ENCODE results near the gene MIS12. TPM values are rescaled to one million over a fixed set of nuclear protein-coding genes. Genes with fewer than 3 reads are reported as not detected.

MIS12 gene
- total RNA-seq, 1 donor from 2014 or later, result 53.7 TPM

DNA sequence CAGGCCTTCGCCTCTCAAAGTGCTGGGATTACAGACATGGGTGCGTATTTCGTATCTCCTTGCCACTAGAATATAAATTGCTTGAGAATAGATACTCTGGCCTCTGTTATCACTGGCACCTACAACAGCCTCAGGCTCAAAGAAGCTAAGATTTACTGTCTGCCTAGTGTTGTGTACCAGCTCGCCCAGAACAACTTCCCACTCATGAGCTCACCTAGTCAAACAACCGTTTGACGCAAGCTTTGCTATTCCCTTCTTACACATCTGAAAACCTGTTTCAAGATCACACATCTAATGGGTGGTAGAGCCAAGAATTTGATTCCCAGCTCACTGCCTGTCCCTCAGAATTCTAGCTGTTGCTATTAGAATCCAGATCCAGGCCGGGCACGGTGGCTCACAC is 24.4 kb downstream of the MIS12 start:
- Histone ChIP-seq H2AFZ (replicated peaks) (no peak overlapping the region), H3F3A (ENCODE audit: low read depth) (no peaks in the 10 kb centered on the region), H3K27me3 (no peaks in the 10 kb centered on the region), H4K20me1 (ENCODE audit: low read depth) (no peaks in the 10 kb centered on the region), H3K4me2 (no peak overlapping the region), H3K36me3 (no peaks in the 10 kb centered on the region), H3K27ac (no peak overlapping the region), H3K9me3 (ENCODE audit: low read depth) (no peaks in the 10 kb centered on the region), H3K79me2 (ENCODE audit: low read depth) (no peaks in the 10 kb centered on the region), H3K4me1 (peaks cover 14% of the 10 kb centered on the region), H3K4me3 (no peak overlapping the region), H3K9ac (no peak overlapping the region)
- Mint-ChIP-seq H3K4me3 (peak overlapping the region; percentile 10), H3K9me3 (peaks cover 3% of the 10 kb centered on the region), H3K27ac (peak overlapping the region; percentile 73), H3K27me3 (ENCODE audit: insufficient read depth, low read depth) (peaks cover 6% of the 10 kb centered on the region), H3K4me1 (peaks cover 39% of the 10 kb centered on the region), H3K36me3 (no peaks in the 10 kb centered on the region)
- TF ChIP-seq, protein P1, sequence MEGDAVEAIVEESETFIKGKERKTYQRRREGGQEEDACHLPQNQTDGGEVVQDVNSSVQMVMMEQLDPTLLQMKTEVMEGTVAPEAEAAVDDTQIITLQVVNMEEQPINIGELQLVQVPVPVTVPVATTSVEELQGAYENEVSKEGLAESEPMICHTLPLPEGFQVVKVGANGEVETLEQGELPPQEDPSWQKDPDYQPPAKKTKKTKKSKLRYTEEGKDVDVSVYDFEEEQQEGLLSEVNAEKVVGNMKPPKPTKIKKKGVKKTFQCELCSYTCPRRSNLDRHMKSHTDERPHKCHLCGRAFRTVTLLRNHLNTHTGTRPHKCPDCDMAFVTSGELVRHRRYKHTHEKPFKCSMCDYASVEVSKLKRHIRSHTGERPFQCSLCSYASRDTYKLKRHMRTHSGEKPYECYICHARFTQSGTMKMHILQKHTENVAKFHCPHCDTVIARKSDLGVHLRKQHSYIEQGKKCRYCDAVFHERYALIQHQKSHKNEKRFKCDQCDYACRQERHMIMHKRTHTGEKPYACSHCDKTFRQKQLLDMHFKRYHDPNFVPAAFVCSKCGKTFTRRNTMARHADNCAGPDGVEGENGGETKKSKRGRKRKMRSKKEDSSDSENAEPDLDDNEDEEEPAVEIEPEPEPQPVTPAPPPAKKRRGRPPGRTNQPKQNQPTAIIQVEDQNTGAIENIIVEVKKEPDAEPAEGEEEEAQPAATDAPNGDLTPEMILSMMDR (IDR thresholded peaks at IDR 0.05), result no peak
- TF ChIP-seq EZH2 (IDR thresholded peaks at IDR 0.05), result no peak
- TF ChIP-seq EZH2phosphoT487 (IDR thresholded peaks at IDR 0.05), result no peak
- DNase-seq (ENCODE audit: low spot score), result no peak

DNA sequence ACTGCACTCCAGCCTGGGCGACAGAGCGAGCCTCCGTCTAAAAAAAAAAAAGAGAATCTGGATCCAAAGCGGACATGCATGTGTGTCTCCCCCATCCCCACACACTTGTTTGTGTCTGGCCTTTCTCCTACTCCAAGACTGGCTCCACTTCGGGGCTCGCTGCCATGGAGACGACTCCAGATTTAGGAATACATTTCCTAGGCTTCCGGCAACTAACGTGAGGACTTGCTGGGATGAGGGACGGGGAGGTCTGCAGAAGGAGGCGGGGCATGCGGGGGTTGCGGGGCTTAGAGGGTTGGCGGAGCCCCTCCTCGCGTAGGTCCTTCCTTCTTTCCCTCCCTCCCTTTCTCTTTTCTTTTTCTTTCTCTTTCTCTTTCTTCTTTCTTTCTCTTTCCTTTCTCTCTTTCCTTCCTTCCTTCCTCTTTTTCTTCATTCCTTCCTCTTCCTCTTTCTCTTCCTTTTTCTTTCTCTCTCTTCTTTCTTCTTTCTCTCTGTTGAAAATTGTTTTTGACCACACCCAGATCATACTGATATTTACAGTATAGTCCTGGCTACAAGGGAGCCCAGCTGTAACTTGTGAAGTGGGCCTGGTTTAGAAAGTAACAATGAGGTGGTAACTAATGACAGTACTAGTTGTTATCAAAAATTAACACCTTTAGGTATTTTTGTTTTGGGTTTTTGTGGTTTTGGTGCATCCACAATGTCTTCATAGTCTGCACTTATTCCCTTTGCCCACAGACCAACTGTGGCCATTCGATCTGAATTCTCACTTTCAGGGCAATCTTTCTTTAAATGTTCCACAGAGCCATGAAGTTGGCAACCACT is 25.2 kb downstream of the MIS12 start:
- Mint-ChIP-seq H3K27ac (no peak overlapping the region), H3K4me3 (no peak overlapping the region), H3K9me3 (peaks cover 3% of the 10 kb centered on the region), H3K36me3 (no peaks in the 10 kb centered on the region), H3K4me1 (peaks cover 36% of the 10 kb centered on the region), H3K27me3 (ENCODE audit: insufficient read depth, low read depth) (peaks cover 6% of the 10 kb centered on the region)
- Histone ChIP-seq H2AFZ (replicated peaks) (no peak overlapping the region), H3K27ac (no peak overlapping the region), H3F3A (ENCODE audit: low read depth) (no peaks in the 10 kb centered on the region), H3K9ac (no peak overlapping the region), H3K9me3 (ENCODE audit: low read depth) (no peaks in the 10 kb centered on the region), H3K4me1 (peaks cover 14% of the 10 kb centered on the region), H3K4me3 (no peak overlapping the region), H3K27me3 (no peaks in the 10 kb centered on the region), H3K4me2 (no peak overlapping the region), H4K20me1 (ENCODE audit: low read depth) (no peaks in the 10 kb centered on the region), H3K36me3 (no peaks in the 10 kb centered on the region), H3K79me2 (ENCODE audit: low read depth) (no peaks in the 10 kb centered on the region)
- TF ChIP-seq, protein P1 (IDR thresholded peaks at IDR 0.05), result no peak
- TF ChIP-seq EZH2phosphoT487 (IDR thresholded peaks at IDR 0.05), result no peak
- no peak for TF ChIP-seq EZH2 (IDR thresholded peaks at IDR 0.05)
- DNase-seq (ENCODE audit: low spot score), result peak; percentile 42

DNA sequence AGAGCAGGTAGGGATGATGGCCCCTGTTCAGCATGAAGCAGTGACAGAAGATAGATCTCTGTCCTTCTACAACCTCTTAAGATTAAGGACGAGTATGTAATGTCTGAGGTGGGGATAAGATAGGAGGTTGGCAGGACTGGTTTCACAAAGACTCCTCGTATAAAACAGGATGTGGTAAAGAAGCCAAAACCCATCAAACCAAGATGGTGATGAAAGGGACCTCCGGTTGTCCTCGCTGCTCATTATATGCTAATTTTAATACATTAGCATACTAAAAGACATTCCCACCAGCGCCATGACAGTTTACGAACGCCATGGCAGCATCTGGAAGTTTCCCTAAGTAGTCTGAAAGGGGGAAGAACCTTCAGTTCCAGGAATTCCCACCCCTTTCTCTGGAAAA is 27.3 kb downstream of the MIS12 start:
- H3K9me3 ChIP-seq (ENCODE audit: low read depth), result no peaks in the 10 kb centered on the region
- no peak overlapping the region for H3K4me3 Mint-ChIP-seq
- peaks cover 31% of the 10 kb centered on the region for H3K4me1 Mint-ChIP-seq
- no peaks in the 10 kb centered on the region for H3K79me2 ChIP-seq (ENCODE audit: low read depth)
- peaks cover 7% of the 10 kb centered on the region for H3K9me3 Mint-ChIP-seq
- H3K27ac Mint-ChIP-seq, result no peak overlapping the region
- no peaks in the 10 kb centered on the region for H3K27me3 ChIP-seq
- TF ChIP-seq, protein P1 (IDR thresholded peaks at IDR 0.05), result no peak
- TF ChIP-seq EZH2 (IDR thresholded peaks at IDR 0.05) (no peak), EZH2phosphoT487 (IDR thresholded peaks at IDR 0.05) (no peak)
- no peak overlapping the region for H3K9ac ChIP-seq
- no peak overlapping the region for H3K4me3 ChIP-seq
- H3K4me2 ChIP-seq, result no peak overlapping the region
- DNase-seq (ENCODE audit: low spot score), result no peak
- H4K20me1 ChIP-seq (ENCODE audit: low read depth), result no peaks in the 10 kb centered on the region
- H3K36me3 Mint-ChIP-seq, result no peaks in the 10 kb centered on the region
- no peak overlapping the region for H3K27ac ChIP-seq
- no peaks in the 10 kb centered on the region for H3F3A ChIP-seq (ENCODE audit: low read depth)
- H3K36me3 ChIP-seq, result no peaks in the 10 kb centered on the region
- H3K4me1 ChIP-seq, result peaks cover 9% of the 10 kb centered on the region
- no peak overlapping the region for H2AFZ ChIP-seq (replicated peaks)
- peaks cover 8% of the 10 kb centered on the region for H3K27me3 Mint-ChIP-seq (ENCODE audit: insufficient read depth, low read depth)
